Activated CD4-positive, CD25-positive, alpha-beta regulatory T cell treated with anti-CD3 and anti-CD28 coated beads, Interleukin-2, amount 50 U/mL, for 16 hours (primary cell): ENCODE results near the gene TRAPPC10.
"Not testable (repeated sequence)": the region's sequence is repeated elsewhere in the genome, so short reads cannot be mapped to it uniquely, and the experiment has no call there.

ENCODE experiments used
- DNase-seq: peaks from one replicate; pipeline ENCODE4 v3.0.0-alpha.2; 2020; ENCODE audit warnings: low read depth, low spot score

Gene TRAPPC10

GRCh38 chr21:44145616-44146015 lies 133.5 kb downstream of the TRAPPC10 start:
- DNase-seq = not testable (repeated sequence)

GRCh38 chr21:44147108-44147507 lies 135.0 kb downstream of the TRAPPC10 start:
- not testable (repeated sequence) for DNase-seq

GRCh38 chr21:44150255-44150654 lies 138.1 kb downstream of the TRAPPC10 start:
- not testable (repeated sequence) for DNase-seq

- DNase-seq = not testable (repeated sequence)
Measured at GRCh38 chr21:44153214-44153888, 141.2 kb downstream of the TRAPPC10 start.

- DNase-seq = not testable (repeated sequence)
Measured at GRCh38 chr21:44153889-44154228, 141.8 kb downstream of the TRAPPC10 start.

- DNase-seq = not testable (repeated sequence)
Measured at GRCh38 chr21:44154816-44155230, 142.7 kb downstream of the TRAPPC10 start.

- not testable (repeated sequence) for DNase-seq
Measured at GRCh38 chr21:44155231-44155993, 143.3 kb downstream of the TRAPPC10 start.

GRCh38 chr21:44155994-44156380 lies 143.9 kb downstream of the TRAPPC10 start:
- DNase-seq = not testable (repeated sequence)
